IgD-negative memory B cell (primary cell): ENCODE data around the gene SOCS1. TPM values are rescaled to one million over a fixed set of nuclear protein-coding genes. Genes with fewer than 3 reads are reported as not detected.

Source experiments
- H3K27ac Mint-ChIP-seq, 3 donors: one replicate each; pipeline ENCODE4 v1.8.0; 2020 to 2022; ENCODE audit warnings: mild to moderate bottlenecking in 3 of 3, mixed read lengths in 3 of 3, moderate library complexity in 1 of 3
- H3K27me3 Mint-ChIP-seq: one replicate; pipeline ENCODE4 v1.8.0; 2021; ENCODE audit warnings: mixed read lengths
- H3K36me3 Mint-ChIP-seq: one replicate; pipeline ENCODE4 v1.8.0; 2020; ENCODE audit warnings: mild to moderate bottlenecking, mixed read lengths
- H3K4me1 Mint-ChIP-seq, 3 donors: one replicate each; pipeline ENCODE4 v1.8.0; 2020 to 2022; ENCODE audit warnings: mixed read lengths in 3 of 3, mild to moderate bottlenecking in 1 of 3
- H3K4me3 Mint-ChIP-seq, 4 donors: one replicate each; pipeline ENCODE4 v1.8.0; 2020 to 2022; ENCODE audit warnings: mild to moderate bottlenecking in 4 of 4, mixed read lengths in 4 of 4, moderate library complexity in 3 of 4
- H3K9me3 Mint-ChIP-seq, 3 donors: one replicate each; pipeline ENCODE4 v1.8.0; 2020 to 2021; ENCODE audit warnings: mixed read lengths in 3 of 3, mild to moderate bottlenecking in 1 of 3
- polyA plus RNA-seq: library from polyadenylated mRNA; unstranded; fragments of 300-500 nt; fragmentation: Illumina TruSeq; gene quantifications from one replicate; pipeline ENCODE4 v1.2.3, GENCODE V29; 2021

The SOCS1 gene
- polyA plus RNA-seq, 1 donor from 2014 or later = 39.1 TPM

DNA sequence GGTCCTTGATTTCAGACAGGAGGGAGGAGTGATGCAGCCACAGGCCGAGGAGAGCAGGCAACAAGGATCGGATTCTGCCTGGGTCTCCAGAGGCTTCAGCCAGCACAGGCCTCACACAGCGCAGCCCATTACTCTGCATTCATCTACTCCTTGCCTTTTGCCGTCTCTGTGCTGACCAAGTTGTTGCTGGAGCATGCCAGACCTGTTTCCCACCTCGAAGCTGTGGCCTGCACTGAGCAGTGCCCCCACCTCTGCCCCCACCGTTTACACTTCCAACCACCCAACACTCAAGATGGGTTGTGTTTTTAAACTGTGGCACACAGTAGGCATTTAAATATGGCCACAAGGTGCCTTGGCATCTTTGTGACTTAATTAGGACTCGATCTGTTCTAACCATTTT, 19.0 kb upstream of the SOCS1 start:
- H3K27me3 Mint-ChIP-seq = peaks cover 9% of the 10 kb centered on the region
- H3K36me3 Mint-ChIP-seq = no peaks in the 10 kb centered on the region
- no peak overlapping the region for H3K27ac Mint-ChIP-seq
- H3K4me1 Mint-ChIP-seq = peaks cover 6 to 11% (median 10%) of the 10 kb centered on the region in 3 donors
- H3K9me3 Mint-ChIP-seq = no peaks in the 10 kb centered on the region
- peak overlapping the region in 1 of 4 donors; percentile 33 for H3K4me3 Mint-ChIP-seq

DNA sequence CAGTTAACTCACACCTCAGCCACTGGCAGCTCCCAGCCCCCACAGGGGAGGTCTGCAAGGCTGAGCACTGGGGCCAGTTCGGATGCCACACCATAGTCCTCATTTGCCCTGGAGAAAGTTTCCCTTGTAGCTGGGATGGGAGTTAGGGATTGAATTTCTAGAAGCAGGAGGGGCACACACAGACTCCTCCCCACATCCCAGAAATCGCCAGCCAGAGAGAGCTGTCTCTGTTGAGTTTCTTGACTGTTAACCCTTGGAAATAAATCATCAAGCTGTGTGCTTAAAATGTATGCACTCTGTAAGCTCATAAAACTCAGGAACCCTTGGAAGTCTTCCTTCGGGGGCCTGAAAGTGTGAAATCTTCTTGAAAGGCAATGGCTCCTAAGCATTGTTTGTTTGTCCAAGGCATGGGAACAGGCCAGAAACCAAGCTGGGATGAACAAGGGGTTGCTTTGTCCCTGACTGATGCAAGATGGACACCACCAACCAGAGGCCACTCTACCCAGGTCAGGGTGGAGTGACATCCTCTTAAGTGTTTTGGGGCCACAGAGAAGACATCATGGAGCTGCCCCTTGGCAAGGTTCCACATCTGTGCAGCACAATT, 17.8 kb upstream of the SOCS1 start:
- H3K27me3 Mint-ChIP-seq = peaks cover 6% of the 10 kb centered on the region
- no peaks in the 10 kb centered on the region for H3K36me3 Mint-ChIP-seq
- H3K4me3 Mint-ChIP-seq = no peak overlapping the region
- H3K9me3 Mint-ChIP-seq = no peaks in the 10 kb centered on the region
- H3K4me1 Mint-ChIP-seq = peaks cover 1% of the 10 kb centered on the region in 3 donors
- H3K27ac Mint-ChIP-seq = no peak overlapping the region

DNA sequence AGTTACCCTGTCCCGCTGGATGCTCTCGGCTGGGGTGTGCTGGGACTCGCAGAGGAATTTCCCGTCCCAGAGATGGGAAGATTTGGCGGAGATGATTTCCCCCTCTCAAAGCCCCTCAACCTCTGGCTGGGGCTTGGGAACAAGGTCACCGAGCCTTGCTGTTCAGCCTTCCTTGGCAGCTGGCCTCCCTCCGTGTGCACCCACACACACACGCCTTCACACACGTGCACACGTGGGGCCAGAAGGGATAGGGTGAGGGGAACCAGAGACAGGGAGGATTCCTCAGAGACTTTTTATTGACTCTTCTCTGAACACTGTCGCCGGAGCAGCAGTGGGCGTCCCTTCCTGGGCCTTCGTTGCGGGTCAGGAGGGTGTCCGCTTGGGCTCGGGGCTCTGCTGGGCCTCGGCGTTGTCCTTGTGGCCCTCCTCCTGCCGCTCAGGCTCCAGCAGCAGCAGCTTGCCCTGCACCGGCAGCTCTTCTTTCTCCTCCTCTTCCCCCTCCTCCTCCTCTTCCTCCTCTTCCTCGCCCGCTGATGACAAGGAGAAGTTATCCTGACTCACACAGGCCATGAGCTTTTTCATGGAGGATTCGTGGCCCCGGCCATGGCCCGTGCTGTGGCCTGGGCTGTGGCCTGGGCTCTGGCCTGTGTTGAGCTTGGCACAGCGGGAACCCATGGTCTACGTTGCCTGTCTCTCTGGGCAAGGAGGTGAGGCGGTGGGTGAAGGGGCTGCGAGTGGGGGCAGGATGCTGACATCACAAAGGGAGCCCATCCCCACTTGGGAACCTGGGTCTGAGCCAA, 17.1 kb upstream of the SOCS1 start, which contains the start of gene PRM3:
PRM3 (minus strand) TSS at position 709 of the 800 bp plus-strand sequence; CDS start at position 675, 34 bp downstream.
- Mint-ChIP-seq H3K27me3 (peaks cover 6% of the 10 kb centered on the region), H3K4me1 (no peaks in the 10 kb centered on the region), H3K27ac (no peak within 1 kb of the TSS)

DNA sequence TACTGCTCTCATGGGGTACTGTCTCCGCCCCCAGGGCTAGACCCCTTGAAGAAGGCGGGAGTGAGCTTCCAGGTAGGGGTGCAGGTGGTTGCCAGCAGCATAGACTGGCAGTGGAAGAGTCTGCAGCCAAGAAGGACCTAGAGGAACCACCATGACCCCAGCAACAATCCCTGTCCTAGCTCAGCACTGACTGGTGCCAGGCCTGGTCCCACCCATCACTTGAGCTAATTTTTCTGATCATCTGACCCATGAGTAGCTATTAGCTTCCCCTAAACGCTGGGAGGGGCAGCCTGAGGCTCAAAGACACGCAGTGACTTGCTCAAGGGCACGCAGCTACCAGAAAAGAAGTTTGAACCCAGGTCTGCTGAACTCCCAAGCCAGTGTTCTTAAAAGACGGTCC, 16.5 kb upstream of the SOCS1 start:
- Mint-ChIP-seq H3K27me3 (peaks cover 6% of the 10 kb centered on the region), H3K27ac (no peak overlapping the region), H3K4me1 (no peaks in the 10 kb centered on the region), H3K4me3 (peak overlapping the region in 1 of 4 donors; percentile 45), H3K36me3 (no peaks in the 10 kb centered on the region), H3K9me3 (no peaks in the 10 kb centered on the region)

More for the DNA sequence above, 17.1 kb upstream of the SOCS1 start, which contains the start of gene PRM3:
- Mint-ChIP-seq H3K36me3 (no peaks in the 10 kb centered on the region), H3K4me3 (peak within 1 kb of the TSS in 1 of 4 donors; percentile 45), H3K9me3 (no peaks in the 10 kb centered on the region)

DNA sequence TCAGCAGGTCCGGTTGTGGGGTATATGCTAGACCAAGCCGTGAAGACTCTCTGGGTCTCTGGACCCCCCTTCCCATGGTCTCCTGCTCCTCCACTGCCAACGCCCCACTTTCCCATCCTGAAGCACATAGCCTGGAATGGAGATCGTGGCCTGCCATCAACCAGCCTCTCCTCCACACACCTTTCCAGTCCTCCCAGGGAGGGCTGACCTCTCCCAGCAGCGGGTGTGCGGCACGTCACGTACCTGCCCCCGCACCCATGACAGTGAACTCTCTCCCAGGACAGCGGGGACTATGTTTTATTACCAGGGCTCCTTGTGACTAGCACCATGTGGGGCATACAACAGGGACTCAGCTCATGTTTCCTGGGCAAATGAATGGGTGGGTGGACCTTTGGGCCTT, 15.6 kb upstream of the SOCS1 start:
- Mint-ChIP-seq H3K9me3 (no peaks in the 10 kb centered on the region), H3K4me3 (no peak overlapping the region), H3K4me1 (no peaks in the 10 kb centered on the region), H3K27me3 (peaks cover 4% of the 10 kb centered on the region), H3K36me3 (no peaks in the 10 kb centered on the region), H3K27ac (no peak overlapping the region)

DNA sequence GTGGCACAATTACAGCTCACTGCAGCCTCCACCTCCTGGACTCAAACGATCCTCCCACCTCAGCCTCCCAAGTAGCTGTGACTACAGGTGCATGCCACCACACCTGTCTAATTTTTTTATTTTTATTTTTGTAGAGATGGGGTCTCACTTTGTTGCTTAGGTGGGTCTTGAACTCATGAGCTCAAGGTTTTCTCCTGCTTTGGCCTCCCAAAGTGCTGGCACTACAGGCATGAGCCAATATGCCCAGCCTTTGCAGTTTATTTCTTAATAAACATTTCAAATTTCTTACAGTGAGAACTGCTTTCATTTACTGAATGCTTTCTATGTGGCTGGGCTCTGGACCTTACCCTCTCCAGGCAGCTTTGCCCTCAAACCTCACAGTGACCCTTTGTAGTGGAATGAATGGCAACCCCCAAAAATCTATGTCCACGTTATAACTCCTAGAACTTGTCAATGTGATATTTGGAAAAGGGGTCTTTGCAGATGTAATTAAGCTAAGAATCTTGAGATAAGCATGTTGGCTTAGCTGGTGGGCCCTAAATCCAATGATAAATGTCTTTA, 14.7 kb upstream of the SOCS1 start:
- Mint-ChIP-seq H3K36me3 (no peaks in the 10 kb centered on the region), H3K4me1 (no peaks in the 10 kb centered on the region), H3K27me3 (peaks cover 4% of the 10 kb centered on the region), H3K27ac (no peak overlapping the region), H3K9me3 (no peaks in the 10 kb centered on the region), H3K4me3 (no peak overlapping the region)

DNA sequence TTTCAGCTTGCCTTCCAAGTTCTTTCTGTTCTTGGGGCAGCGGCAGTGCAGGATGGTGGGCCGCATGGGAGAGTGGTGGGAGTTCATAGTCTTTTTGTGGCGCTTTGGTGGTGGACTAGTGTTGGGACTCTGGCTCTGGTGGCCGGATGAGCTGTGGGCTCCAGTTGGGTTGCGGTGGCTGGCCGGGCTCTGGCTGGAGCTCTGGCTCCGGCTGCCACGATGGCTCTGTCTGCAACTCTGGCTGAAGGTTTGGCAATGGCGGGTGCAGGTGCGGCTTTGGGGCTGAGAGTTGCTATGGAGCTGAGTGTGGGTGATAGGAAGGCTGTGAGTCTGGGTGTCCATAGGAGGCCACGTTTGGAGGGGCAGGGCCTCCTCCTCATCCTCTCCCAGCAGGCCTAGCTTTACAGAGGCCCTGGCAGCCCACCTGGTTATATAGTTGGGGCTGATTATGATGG, 12.9 kb upstream of the SOCS1 start, which contains the start of gene TNP2:
TNP2 (minus strand) TSS at position 405 of the 455 bp plus-strand sequence; CDS start at position 342, 63 bp downstream.
- Mint-ChIP-seq H3K9me3 (no peaks in the 10 kb centered on the region), H3K27me3 (peaks cover 4% of the 10 kb centered on the region), H3K4me1 (peaks cover 2 to 6% (median 4%) of the 10 kb centered on the region in 3 donors), H3K27ac (no peak within 1 kb of the TSS), H3K36me3 (no peaks in the 10 kb centered on the region), H3K4me3 (no peak within 1 kb of the TSS)

DNA sequence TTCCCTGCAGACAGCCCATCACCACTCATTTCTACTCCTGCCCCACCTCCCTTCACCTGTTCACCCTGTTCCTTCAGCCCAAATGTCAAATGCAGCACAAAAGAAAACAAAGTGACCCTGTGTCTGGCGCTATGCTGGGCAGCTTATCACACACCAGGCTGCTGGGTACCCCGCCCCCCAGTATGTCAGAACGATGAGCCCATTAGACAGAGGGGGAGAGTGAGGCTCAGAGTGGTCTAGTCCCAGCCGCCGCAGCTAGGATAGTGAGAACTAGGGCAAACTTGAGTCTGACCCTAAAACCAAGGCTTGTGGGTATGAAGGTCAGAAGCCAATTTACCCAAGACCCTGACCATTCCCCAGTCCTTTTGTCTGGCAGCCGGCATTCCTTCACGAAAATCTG, 9.1 kb upstream of the SOCS1 start:
- Mint-ChIP-seq H3K27ac (no peak overlapping the region), H3K9me3 (no peaks in the 10 kb centered on the region), H3K4me3 (peak overlapping the region in 1 of 4 donors; percentile 54), H3K4me1 (peaks cover 5 to 12% (median 10%) of the 10 kb centered on the region in 3 donors), H3K27me3 (peaks cover under 1% of the 10 kb centered on the region), H3K36me3 (no peaks in the 10 kb centered on the region)

DNA sequence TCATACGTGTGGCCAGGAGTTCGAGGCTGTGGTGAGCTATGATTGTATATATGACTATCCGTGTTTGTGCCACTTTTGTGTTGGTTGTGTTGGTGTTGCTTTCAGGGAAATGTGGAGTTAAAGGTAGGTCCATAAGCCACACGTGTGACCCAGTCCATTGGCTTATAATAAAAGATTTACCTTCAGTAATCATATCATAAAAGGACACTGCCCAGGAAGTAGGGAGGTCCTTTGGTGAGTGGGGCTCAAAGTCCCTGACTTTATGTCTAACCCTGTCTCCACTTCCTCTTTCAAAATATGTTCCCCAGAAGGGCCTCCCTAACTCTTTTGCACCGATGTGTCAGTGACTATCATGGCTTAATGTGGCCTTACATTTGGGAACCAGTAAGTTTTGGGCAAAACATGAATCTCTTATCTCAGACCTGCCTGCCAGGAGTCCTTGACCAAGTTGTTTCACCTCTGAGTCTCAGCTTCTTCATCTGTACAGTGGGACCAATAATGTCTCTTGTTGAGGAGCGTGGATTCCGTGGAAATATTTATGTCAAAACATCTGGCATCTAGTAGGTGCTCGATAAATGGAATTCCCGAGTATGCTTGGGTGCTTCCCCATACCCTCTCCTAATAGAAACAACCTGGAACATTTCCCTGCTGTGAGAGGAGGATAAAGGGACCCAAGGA, 8.3 kb upstream of the SOCS1 start:
- Mint-ChIP-seq H3K27ac (no peak overlapping the region), H3K4me3 (no peak overlapping the region), H3K4me1 (peaks cover 5 to 17% (median 14%) of the 10 kb centered on the region in 3 donors), H3K36me3 (no peaks in the 10 kb centered on the region), H3K9me3 (no peaks in the 10 kb centered on the region), H3K27me3 (no peaks in the 10 kb centered on the region)

DNA sequence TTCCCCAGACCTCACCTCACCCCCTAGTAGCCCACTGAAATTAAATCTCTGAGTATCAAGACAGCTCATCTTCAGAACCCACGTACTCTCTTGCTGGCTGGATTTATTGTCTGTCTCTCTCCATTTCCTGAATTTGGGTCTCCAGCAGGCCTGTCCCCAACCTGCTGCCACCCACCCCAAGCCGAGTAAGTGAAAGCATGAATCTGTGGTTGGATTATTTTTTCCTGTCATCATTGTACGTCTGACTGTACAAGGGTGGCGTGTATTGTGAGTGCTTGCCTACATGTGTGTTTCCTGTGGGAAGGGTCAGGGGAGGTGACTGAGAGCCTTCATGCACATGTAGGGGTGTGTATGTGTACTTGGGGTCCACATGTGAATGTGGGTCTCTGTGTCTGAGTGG, 7.7 kb upstream of the SOCS1 start:
- Mint-ChIP-seq H3K27me3 (no peaks in the 10 kb centered on the region), H3K9me3 (no peaks in the 10 kb centered on the region), H3K36me3 (no peaks in the 10 kb centered on the region), H3K4me1 (peaks cover 5 to 19% (median 17%) of the 10 kb centered on the region in 3 donors), H3K27ac (peak overlapping the region in 2 of 3 donors; percentile 6 to 21), H3K4me3 (peak overlapping the region in 1 of 4 donors; percentile 2)

DNA sequence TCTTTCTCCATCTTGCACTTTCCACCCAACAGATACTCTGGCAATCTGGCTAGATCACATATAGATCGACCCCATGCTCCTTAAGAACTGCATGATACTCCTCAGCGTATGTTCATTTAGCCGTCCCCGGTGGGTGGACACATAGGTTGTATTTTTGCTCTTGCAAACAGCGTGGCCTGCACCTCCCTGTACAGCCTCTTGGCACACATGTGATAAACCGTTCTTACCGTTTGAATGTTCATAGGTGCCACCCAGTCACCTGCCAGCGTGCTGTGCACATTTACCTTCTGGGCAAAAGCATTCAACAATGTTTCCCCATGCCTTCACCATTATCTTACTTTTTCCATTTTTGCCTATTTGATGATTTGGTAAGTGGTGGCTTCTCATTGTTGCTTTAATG, 6.9 kb upstream of the SOCS1 start:
- Mint-ChIP-seq H3K4me1 (peaks cover 13 to 25% (median 24%) of the 10 kb centered on the region in 3 donors), H3K9me3 (no peaks in the 10 kb centered on the region), H3K36me3 (no peaks in the 10 kb centered on the region), H3K4me3 (peak overlapping the region in 2 of 4 donors; percentile 2 to 75), H3K27ac (peak overlapping the region in 1 of 3 donors; percentile 46), H3K27me3 (no peaks in the 10 kb centered on the region)

DNA sequence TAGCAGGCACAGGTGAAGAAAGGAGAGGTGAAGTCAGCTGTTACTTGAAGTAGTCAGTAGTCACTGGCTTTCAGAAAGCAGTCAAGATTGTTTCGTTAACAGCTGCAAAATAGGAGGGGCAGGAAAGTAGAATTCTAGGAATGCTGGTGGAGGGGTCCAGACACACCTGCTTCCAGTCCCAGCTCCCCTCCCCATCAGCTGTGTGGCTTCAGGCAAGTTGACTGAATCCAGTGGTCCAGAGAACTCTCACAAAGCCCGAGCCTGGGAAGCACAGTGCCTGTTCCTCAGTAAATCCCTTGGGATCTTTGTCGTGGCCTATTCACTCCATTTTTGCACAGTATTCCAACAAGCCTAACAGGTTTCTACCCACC, 4.6 kb upstream of the SOCS1 start:
- H3K9me3 Mint-ChIP-seq = no peaks in the 10 kb centered on the region
- peaks cover 25 to 39% (median 34%) of the 10 kb centered on the region in 3 donors for H3K4me1 Mint-ChIP-seq
- peak overlapping the region in 2 of 3 donors; percentile 59 to 80 for H3K27ac Mint-ChIP-seq
- no peak overlapping the region for H3K4me3 Mint-ChIP-seq
- H3K27me3 Mint-ChIP-seq = no peaks in the 10 kb centered on the region
- peaks cover 2% of the 10 kb centered on the region for H3K36me3 Mint-ChIP-seq

DNA sequence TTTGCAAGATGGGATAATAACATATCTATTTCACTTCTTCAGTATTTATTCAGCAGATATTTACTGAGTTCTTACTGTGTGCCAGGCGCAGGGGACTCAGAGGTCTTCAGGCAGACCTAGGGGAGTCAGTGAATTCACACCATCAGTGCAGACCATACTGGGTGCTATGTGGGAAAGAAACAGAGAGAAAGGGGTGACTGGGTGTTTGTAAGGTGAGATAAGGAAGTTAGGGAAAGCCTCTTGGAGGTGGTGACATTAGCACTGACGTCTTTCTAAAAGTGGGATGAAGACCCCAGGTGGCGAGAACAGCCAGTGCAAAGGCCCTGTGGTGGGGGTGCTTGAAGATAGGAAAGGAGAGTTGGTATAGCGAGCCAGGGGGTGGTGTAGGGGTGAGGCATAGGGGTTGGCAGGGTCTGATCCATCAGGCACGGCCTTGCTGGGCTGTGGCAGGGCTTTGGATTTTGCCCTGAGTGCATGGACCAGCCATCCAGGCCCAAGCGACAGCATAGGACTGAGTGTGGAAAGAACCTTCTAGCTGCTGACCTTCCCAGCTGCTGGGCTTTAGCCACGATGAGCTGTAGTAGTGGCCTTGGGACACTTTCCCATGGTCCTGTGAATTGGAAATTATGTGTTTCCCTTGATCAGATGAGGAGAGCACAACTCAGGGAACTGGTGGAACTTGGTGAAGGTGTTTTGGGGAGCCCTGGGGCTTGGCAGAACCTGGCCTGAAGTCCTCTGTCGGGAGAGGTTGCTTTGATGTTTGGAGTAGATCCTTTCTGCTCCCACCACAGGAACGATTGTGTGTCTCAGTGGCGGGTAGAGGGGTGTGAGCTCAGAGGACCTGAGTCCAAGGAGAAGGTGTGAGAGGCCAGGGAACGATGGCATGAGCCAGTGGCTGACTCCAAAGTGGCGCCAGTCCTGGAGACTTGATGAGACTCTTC, 3.9 kb upstream of the SOCS1 start:
- peak overlapping the region in 2 of 4 donors; percentile 30 to 100 for H3K4me3 Mint-ChIP-seq
- no peaks in the 10 kb centered on the region for H3K27me3 Mint-ChIP-seq
- peak overlapping the region in 2 of 3 donors; percentile 59 to 80 for H3K27ac Mint-ChIP-seq
- no peaks in the 10 kb centered on the region for H3K9me3 Mint-ChIP-seq
- H3K36me3 Mint-ChIP-seq = peaks cover 2% of the 10 kb centered on the region
- H3K4me1 Mint-ChIP-seq = peaks cover 25 to 39% (median 34%) of the 10 kb centered on the region in 3 donors
